Renal pelvis (tissue), 4 donors: ENCODE results near the gene OXLD1. TPM values are rescaled to one million over a fixed set of nuclear protein-coding genes. Genes with fewer than 3 reads are reported as not detected.
"Not testable (repeated sequence)": the region's sequence is repeated elsewhere in the genome, so short reads cannot be mapped to it uniquely, and the experiment has no call there.

ENCODE experiments used
- DNase-seq: peaks from one replicate; pipeline ENCODE4 v3.0.0-alpha.2; 2013
- polyA plus RNA-seq, 3 donors: library from polyadenylated mRNA; unstranded; fragments of 120-200 nt; gene quantifications; one replicate each; pipeline ENCODE4 v1.2.1, GENCODE V29; 2013; ENCODE audit not compliant: insufficient read length in 3 of 3

Gene OXLD1
- polyA plus RNA-seq, 3 donors, result 18.9 to 24.0 (median 22.3) TPM

- DNase-seq, result no peak
These were observed 30.4 kb downstream of the OXLD1 start for GRCh38 chr17:81635973-81636504.

DNA sequence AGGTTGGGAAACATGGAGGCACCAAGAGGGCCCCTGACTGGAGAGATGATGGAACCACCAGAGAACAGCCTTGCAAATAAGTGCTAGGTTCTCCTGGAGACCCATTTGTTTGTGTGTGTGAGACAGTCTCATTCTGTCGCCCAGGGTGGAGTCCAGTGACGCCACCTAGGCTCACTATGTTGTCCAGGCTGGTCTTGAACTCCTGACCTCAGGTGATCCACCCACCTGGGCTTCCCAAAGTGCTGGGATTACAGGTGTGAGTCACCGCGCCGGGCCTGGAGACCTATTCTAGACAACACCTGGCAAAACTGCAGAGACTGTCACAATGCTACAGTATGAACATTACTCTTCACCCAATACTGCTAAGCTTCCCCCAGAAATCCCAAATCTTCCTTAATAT is 31.0 kb downstream of the OXLD1 start:
- no peak for DNase-seq

DNA sequence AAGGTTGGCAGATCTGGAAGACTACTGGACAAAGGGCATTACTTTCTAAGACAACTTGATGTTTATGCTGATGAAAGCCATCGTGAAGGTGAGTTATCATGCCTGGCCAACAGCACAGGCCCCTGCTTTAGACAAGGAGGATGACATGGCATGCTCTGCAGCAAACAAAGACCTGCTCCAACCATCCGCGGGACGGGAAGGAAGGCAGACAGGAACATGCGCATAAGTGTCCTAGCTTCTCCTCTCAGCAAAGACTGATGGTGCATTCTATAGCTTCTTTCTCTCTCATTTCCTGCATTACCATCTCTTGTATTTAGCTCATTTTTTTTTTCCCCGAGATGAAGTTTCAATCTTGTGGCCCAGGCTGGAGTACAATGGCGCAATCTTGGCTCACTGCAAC is 34.9 kb downstream of the OXLD1 start:
- no peak for DNase-seq

DNA sequence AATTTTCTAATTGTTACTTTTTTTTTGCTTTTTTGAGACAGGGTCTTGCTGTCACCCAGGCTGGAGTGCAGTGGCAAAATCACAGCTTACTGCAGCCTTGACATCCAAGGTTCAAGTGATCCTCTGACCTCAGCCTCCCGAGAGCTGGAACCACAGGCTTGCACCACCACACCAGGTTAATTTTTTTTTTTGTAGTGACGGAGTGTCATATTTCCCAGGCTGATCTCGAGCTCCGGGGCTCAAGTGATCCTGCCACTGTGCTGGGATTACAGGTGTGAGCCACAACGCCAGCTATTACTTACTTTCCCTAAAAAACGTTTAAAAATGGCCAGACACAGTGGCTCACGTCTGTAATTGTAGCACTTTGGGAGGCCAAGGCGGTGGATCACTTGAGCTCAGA is 36.1 kb downstream of the OXLD1 start:
- no peak for DNase-seq

- no peak for DNase-seq
These were observed 44.8 kb downstream of the OXLD1 start for GRCh38 chr17:81621494-81622130.

DNA sequence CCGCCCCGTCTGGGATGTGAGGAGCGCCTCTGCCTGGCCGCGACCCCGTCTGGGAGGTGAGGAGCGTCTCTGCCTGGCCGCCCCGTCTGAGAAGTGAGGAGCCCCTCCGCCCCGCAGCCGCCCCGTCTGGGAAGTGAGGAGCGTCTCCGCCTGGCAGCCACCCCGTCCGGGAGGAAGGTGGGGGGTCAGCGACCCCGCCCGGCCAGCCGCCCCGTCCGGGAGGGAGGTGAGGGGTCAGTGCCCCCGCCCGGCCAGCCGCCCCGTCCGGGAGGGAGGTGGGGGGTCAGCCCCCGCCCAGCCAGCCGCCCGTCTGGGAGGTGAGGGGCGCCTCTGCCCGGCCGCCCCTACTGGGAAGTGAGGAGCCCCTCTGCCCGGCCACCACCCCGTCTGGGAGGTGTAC is 48.1 kb downstream of the OXLD1 start:
- DNase-seq, result not testable (repeated sequence)

DNA sequence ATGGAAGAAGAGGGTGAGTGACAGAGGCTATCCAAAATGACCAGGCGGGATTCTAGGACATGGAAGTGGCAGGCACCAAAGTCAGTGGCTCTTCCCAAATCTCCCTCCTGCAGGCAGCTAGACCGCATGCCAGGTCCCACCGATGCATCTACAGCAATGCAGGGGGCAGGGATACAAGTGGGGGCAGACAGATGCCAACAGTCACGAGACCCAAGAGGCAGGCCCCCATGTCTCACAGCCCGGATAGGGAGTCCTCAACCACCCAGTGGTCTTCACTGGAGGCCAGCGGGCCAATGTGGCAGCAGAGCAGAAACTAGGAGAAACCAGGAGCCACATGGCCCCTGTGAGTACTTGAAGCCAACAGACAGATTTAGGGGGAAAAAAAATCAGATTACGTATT is 49.5 kb downstream of the OXLD1 start:
- no peak for DNase-seq

DNA sequence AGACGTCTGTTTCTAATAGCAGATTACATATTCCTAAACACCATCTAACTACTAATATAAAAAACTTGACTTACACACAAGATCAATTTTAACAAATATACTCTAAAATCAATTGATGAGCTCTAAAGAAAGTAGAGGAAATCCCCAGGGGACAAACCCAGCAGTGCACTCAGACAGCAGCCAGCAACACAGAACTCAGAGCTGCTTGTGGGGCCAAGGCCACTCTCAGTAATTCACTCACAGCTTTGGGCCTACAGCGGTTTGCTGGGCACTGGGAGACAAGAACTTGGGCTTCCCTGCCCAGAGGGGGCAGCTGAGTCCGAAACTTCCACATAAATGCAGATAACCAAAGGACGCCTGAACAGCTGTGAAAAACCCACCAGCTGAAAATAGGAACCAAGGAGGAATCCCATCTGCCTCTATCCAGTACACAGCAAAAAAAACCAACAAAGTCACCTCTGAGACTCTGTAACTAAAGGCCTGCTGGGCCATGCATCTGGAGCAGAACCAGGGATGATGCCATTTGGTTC is 50.9 kb downstream of the OXLD1 start:
- DNase-seq, result no peak

Other genes with a start within 250 kb of the OXLD1 start
- gene ACTG1, start 153.8 kb downstream of the OXLD1 start, polyA plus RNA-seq, result 1,000 to 10,000 TPM; 2,993 to 3,342 (median 3,086) TPM
- gene FSCN2, start 138.2 kb downstream of the OXLD1 start, polyA plus RNA-seq, result 1 to 10 TPM; 1.2 to 2.5 (median 1.6) TPM
- gene FAAP100, start 114.3 kb downstream of the OXLD1 start, polyA plus RNA-seq, result 10 to 100 TPM; 27.1 to 40.7 (median 30.0) TPM
- 10 to 100 TPM; 51.0 to 78.2 (median 73.9) TPM for gene NPLOC4, start 29.5 kb downstream of the OXLD1 start, polyA plus RNA-seq
- gene TSPAN10, start 29.4 kb downstream of the OXLD1 start, polyA plus RNA-seq, result 1 to 10 TPM; 2.6 to 7.0 (median 4.2) TPM
- 10 to 100 TPM; 11.2 to 13.4 (median 11.8) TPM for gene PDE6G, start 10.1 kb downstream of the OXLD1 start, polyA plus RNA-seq
- gene CCDC137, start 132 bp upstream of the OXLD1 start, polyA plus RNA-seq, result 10 to 100 TPM; 16.8 to 21.9 (median 17.5) TPM
- 10 to 100 TPM; 41.8 to 49.7 (median 47.0) TPM for gene ARL16, start 17.2 kb upstream of the OXLD1 start, polyA plus RNA-seq
- 100 to 1,000 TPM in 1 of 3 donors, 10 to 100 TPM in 2; 95.1 to 111 (median 96.5) TPM for gene HGS, start 17.4 kb upstream of the OXLD1 start, polyA plus RNA-seq
- gene MRPL12, start 36.8 kb upstream of the OXLD1 start, polyA plus RNA-seq, result 10 to 100 TPM; 47.5 to 67.4 (median 59.2) TPM
- 10 to 100 TPM; 18.9 to 22.4 (median 22.3) TPM for gene SLC25A10, start 45.7 kb upstream of the OXLD1 start, polyA plus RNA-seq
- gene GCGR, start 137.5 kb upstream of the OXLD1 start, polyA plus RNA-seq, result 10 to 100 TPM; 11.1 to 14.0 (median 12.1) TPM
- 100 to 1,000 TPM; 102 to 124 (median 122) TPM for gene MCRIP1, start 166.7 kb upstream of the OXLD1 start, polyA plus RNA-seq
- under 1 TPM in 2 of 3 donors, not detected in 1; 0.14 to 0.44 TPM for gene PPP1R27, start 168.4 kb upstream of the OXLD1 start, polyA plus RNA-seq
- 100 to 1,000 TPM; 415 to 451 (median 445) TPM for gene P4HB, start 193.9 kb upstream of the OXLD1 start, polyA plus RNA-seq
- gene ARHGDIA, start 204.7 kb upstream of the OXLD1 start, polyA plus RNA-seq, result 100 to 1,000 TPM; 171 to 228 (median 216) TPM
- 10 to 100 TPM; 63.3 to 93.8 (median 83.9) TPM for gene ALYREF, start 225.0 kb upstream of the OXLD1 start, polyA plus RNA-seq
- 100 to 1,000 TPM in 2 of 3 donors, 10 to 100 TPM in 1; 87.9 to 118 (median 117) TPM for gene ANAPC11, start 225.1 kb upstream of the OXLD1 start, polyA plus RNA-seq
- 1 to 10 TPM in 1 of 3 donors, under 1 TPM in 2; 0.71 to 1.2 (median 0.76) TPM for gene NPB, start 235.6 kb upstream of the OXLD1 start, polyA plus RNA-seq
- gene PCYT2, start 244.8 kb upstream of the OXLD1 start, polyA plus RNA-seq, result 10 to 100 TPM; 49.6 to 55.1 (median 52.9) TPM